Tibial nerve (tissue), 3 donors: ENCODE results near the gene KRT72.

Experiments
- EP300 ChIP-seq, 2 donors: sonication (generic); formaldehyde crosslinking; IDR thresholded peaks; one replicate each; pipeline ENCODE4 v1.6.1; 2017; ENCODE audit warnings: antibody characterized with exemption in 2 of 2, mild to moderate bottlenecking in 1 of 2
- POLR2A ChIP-seq, 2 donors: fragments of 450-650 bp; IDR thresholded peaks; one replicate each; pipeline ENCODE4 v1.6.1; 2017; ENCODE audit warnings: antibody characterized with exemption in 2 of 2, mild to moderate bottlenecking in 2 of 2, moderate library complexity in 2 of 2

GRCh38 chr12:52641468-52641867, 40.2 kb upstream of the KRT72 start:
- TF ChIP-seq POLR2A (IDR thresholded peaks at IDR 0.05) = no peak
- TF ChIP-seq EP300 (IDR thresholded peaks at IDR 0.05) = no peak
